Umbilical cord (tissue), 2 donors: ENCODE measurements around the gene MYO3B. TPM values are rescaled to one million over a fixed set of nuclear protein-coding genes. Genes with fewer than 3 reads are reported as not detected.
"Not testable (repeated sequence)": the region's sequence is repeated elsewhere in the genome, so short reads cannot be mapped to it uniquely, and the experiment has no call there.

Experiments used
- DNase-seq: peaks from one replicate; pipeline ENCODE4 v3.0.0-alpha.2; 2015; ENCODE audit warnings: low spot score
- total RNA-seq: library from RNA; depleted of rRNA; stranded (reverse); fragments of >200 nt; gene quantifications from one replicate; pipeline ENCODE4 v1.2.3, GENCODE V29; 2014; ENCODE audit warnings: low replicate concordance; ENCODE audit not compliant: insufficient read depth

The MYO3B gene
- total RNA-seq, 1 donor from 2014 or later = 3.9 TPM

DNA sequence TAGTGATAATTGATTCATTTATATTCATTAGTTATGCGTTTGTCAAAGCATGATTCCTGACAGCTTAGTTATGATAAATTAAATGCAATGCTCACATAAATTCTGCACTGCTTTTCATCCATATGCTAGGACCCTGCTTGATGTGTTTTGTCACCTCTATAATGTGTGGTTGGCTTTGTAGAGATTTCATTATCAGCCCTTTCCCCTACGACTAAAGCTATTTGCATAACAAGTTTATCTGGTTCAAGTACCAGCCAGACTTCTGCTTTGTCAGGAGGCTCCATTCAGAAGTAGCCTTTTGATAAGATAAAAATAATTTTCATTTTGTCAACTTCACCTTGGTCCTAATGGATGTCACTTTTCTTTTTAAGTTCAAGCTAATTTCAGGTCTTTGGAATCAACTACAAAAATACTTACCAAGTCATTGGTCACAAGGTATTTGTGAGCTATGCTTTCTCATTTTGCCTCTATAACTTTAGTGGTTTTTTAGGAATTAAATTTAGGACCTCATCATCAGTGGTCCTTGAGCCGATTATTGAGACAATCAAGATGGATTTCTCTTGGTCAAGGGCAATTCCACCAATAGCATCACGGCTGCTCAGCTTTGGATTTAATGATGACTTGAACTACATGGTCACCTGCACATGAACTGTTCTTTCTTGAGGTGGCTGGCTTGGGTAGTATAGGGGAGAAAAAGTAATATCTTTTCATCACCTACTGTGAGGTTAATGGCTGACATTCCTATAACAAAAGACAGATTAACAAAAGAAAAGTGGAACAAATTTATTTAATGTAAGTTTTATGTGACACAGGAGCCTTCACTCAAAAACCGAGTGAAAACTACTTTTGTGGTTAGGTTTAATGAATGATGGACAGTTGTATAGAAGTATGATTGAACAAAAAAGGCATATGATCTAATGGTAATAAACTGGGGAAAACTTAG, 162.1 kb downstream of the MYO3B start:
- no peak for DNase-seq

DNA sequence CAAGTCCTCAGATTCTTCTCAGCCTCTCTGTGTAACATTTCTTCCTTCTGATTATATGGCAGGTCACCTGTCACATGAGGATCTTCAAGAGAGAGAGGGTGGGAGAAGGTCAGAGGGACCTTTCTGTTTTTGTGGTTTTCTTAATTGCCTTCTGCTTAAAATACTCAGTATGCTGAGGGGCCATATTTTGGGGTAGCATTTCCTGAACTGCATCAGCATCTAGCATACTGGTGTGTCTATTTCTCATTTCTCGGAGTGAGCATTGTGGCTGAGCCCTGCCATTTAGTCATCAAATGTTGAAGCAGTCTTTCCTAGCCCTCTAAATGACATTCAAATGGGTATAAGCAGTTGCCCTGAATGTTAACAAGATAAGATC, 162.7 kb downstream of the MYO3B start:
- no peak for DNase-seq

DNA sequence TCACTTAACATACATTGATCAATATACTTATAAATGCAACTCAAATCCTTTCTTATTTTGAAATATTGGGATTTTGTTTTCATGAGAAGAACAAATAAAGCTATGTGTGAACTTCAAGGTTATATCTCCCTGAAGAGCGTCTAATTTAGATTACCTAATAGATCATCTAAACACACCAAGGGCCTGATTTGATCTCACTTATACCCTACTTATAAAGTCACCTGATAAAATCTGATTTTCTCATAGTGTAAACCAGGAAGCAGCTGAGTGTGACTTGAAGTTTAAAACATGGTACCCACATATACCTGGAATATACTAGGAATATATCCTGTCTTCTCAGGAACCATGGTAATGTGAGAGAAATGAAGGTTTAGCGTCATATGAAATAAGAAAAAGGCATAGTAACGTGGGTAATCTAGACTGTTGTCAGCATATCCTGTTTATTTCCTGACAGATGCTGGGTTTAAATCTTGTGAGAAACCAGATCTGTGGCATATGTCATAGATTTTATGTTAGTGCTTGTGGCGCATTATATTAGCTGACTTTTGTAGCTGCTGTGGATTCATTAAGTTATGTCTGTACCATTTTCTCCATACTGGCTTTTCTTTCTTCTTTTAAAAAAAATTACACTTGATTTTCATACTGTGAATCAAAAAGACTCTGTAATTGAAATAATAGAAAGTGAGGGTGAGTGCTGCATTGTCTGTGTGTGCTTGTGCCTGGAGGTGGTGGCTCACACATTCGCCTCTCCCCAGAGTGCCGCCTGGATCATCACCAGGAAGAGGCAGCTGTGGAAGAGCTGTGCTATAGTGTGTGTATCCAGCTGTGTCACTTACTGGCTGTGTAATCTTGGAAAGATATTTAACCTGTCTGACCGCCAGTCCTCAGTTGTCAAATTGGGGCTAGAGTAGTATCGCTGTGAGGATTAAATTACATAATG, 164.0 kb downstream of the MYO3B start:
- DNase-seq = no peak

DNA sequence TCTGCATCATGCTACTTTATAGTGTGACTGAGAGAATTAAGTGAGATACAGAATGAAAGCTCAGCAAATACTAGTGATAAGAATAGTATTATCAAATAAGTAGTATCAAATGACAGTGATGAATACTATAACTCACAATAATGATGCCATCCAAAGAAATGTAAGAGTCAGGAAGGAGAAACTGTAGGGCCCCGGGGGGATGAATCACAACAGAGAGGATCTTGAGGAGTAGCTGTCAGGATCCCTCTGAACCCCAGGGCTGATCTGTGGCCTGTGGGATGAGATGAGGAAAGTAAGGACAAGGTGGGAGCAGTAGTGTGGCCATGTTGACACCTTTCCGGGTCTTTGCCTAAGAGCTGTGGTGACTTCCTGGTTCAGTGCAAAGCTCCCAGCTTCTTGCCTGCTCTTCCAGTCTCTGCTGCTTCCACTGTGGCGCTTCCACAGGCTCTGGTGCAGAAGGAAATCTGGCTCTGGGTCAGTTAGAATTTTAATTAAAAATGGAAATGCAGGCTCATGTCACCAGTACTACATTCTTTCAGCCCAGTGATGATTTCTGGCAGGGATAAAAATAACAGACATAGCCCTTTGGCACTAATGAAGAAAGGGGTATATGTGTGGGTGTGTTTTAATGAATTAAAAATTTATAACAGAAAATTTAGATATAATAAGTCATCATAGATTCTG, 166.9 kb downstream of the MYO3B start:
- no peak for DNase-seq

DNA sequence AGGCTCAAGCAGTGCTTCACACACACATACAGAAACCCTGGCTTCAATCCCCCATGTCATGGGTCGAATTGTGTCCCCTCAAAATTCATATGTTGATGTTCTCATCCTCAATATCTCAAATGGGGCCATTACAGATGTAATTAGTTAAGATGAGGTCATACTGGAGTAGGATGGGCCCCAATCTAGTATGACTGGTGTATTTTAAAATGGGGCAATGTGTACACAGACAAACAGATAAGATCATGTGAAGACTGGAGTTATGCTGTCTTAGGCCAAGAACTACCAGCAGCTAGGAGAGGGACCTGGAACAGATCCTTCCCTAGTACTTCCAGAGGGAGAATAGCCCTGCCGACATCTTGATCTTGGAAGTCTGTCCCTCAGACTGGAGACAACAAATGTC, 167.7 kb downstream of the MYO3B start:
- no peak for DNase-seq

DNA sequence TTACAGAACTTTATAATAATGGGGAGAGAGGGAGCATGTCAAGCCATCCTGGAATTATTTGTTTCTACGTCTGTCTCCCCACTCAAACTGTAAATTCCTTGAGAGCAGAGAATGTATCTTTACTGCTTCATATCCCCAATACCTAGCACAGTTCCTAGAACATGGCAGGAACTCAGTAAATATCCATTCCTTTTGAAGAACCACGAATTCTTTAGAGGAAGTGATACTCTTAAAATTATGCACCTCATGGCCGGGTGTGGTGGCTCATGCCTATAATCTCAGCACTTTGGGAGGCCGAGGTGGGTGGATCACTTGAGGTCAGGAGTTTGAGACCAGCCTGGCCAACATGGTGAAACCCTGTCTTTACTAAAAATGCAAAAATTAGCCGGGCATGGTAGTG, 171.3 kb downstream of the MYO3B start:
- DNase-seq = not testable (repeated sequence)

DNA sequence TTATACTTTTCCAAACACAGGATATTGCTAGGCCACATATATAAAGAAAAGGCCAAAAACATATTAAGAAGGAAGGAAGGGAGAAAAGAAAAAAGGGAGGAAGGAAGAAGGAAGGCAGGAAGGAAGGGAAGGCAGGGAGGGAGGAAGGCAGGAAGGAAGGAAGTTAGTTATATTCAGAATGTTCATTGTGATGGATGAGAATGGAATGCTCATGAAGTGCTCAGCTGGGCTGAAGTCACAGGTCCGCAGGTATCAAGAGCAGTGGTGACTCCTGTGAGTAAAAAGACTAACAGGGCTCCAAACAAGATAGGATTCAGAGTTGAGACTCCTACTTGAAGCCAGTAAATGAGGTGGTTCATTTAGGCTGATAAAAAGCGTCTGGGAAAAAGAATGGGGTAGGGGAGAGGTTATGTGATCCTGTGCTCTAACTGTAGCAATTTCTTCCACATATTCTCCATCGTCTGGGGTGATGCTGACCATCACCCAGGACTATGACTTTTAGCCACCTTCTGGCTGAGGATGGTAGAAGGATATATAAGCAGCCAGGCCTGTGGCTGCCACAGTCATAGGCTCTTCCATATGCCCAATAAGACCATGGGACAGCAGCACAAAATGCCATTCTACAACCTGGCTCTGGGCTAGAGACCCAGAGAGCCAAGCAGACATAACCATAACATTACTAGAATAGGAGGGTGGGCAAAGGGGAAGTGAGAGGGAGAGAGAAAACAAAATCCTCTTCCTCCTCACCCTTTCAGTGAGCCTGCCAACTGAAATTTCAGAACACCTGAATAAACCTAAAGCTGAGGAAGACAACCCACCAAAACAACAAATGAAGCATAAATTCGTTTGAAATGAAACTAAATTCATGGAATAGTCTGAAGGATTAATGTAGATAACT, 173.2 kb downstream of the MYO3B start:
- DNase-seq = no peak

DNA sequence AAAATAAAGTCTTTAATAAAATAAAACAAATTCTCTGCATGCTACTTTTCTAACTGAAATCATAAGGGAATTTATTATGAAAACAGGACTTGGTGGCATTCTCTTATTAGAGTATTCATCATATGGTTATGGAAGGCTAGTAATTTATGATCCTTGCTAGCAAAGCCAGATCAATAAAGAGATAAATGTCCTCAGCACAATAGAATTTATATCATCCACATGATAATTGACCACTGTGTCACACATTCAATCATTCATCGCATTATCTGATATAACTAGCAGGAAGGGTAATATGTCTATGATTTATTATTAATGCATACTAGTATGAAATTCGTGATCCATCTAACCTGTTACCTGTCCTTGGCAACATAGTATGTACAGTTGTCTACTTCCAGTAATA, 175.8 kb downstream of the MYO3B start:
- no peak for DNase-seq

DNA sequence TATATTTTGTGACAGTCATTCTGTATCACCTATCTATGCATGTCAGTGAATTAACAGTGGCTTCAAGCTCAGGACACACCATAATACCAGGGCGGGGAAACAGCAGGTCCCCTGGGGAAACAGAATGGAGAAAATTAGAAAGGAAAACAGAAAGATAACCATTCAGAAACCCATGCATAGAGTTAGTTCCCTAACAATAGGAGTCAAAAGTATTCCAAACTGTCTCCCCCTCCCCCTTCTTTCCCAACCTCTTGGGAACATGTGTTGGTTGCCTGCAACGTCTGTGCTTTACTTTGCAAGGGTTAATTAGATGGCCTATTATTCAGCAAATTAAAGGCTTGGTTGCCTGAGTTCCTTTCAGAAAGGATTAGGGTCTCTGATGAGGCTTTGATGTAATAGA, 176.4 kb downstream of the MYO3B start:
- DNase-seq = no peak

DNA sequence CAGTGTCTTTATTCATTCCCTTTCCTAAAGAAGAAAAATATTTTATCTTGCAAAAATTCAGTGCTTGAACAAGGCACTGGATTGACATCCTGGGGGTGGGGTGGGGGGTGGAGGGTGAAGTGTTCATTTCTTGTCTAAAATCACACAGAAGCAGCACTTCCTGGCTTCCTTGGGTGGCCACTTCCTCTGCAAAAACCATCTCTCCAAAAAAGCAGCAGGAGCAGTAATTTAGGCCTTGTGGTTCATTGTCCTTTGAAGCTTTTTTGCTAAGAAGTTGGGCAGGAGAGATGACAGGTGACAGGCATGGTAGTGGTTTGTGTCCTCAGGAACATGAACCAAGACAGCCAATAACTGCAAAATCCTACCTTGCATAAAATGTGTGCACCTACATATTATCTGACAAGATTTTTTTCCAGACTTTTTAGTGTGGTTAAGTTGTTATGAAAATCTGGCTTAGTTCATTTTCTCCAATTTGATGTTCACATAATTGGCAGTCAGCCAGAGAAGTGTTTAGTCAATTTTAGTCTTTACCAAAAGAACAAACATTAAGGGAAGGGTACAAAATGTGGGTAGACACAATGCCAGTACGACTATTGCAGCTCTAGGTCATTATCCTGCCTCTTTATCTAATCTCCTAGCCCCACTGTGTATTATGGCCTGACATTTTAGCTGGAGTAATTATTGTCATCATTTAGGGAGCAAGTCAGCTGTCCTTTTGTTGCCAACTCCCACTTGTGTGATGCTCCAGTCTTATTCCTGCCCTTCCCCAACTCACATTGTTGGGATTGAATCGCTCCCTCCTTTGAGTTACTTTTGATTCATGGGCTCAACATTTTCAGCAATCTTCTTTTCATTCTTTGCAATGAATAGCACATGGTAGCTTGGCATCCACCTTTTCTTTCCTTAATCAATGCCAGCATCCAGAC, 177.2 kb downstream of the MYO3B start:
- DNase-seq = no peak

DNA sequence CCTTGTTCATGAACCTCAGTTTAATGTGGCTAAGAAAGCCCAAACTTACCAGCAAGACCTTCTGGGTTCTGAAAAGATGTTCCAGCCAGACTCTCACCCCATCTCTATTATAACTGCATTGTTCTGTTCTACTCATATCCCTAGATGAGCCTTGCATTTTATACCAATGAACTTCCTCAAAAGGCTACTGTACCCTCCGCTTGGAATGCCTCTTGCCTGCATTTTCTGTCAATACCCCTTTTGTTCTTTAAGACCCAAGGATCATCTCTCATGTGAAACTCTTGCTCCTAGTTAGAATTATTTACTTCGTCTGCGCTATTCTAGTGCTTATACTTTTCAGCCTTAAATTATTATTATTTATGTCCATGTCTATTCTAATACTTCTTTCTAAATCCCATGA, 181.5 kb downstream of the MYO3B start:
- DNase-seq = no peak

DNA sequence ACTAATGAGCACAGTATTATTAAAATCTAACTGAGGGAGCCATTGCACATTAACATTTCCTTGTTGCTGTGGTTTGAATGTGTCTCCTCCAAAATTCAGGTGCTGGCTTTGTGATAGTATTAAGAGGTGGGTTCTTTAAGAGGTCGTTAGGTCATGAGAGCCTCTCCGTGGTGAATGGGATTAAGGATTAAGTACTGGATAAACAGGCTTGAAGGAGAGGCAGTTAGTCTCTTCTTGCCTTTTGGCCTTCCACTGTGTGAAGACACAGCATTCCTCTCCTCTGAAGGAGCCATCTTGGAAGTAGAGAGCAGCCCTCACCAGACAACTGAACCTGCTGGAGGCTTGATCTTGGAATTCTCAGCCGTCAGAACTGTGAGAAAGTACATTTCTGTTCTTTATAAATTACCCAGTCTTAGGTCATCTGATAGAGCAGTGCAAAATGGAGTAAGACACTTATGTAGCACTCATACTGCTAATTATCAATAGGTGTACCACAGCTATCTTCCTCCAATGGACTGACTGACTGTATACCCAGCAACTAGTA, 182.7 kb downstream of the MYO3B start:
- DNase-seq = no peak

DNA sequence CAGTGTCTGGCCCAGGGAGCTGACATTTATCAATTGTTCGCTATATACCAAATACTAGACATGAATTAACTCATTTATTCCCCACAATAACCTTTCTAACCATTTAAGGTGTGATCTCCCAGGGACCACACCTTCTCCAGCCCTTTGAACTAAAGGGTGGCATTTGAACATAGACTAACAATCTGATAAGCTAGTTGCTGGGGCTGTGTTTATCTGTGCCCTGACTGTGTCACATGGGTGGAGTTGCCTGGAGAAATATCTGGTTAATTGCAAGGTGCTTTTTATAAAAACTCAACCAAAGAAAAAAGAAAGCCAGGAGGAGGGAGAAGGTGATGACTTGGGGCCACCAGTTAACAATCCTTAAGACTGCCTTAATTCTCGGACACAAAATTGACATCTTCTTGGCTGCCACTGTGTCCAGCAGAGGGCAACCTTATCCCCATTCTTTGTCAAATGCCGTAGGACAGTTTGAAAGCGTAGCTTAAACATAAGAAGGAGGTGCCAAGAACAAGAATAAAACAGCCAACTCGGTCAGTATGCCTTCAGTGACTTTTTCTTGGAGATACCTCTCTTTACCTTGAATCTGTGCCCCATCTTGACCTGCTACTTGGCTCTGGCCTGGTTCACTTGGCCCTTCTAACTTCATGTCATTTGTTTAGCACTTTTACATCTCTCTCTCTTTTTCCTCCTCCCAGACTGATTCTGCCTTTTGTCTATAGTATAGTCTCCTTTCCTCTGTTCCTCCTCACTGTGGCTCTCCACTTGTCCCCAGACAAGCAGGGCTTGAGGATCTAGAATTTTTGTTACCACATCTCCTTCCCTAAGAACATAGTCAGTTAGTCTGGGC, 183.4 kb downstream of the MYO3B start:
- DNase-seq = peak; percentile 55

DNA sequence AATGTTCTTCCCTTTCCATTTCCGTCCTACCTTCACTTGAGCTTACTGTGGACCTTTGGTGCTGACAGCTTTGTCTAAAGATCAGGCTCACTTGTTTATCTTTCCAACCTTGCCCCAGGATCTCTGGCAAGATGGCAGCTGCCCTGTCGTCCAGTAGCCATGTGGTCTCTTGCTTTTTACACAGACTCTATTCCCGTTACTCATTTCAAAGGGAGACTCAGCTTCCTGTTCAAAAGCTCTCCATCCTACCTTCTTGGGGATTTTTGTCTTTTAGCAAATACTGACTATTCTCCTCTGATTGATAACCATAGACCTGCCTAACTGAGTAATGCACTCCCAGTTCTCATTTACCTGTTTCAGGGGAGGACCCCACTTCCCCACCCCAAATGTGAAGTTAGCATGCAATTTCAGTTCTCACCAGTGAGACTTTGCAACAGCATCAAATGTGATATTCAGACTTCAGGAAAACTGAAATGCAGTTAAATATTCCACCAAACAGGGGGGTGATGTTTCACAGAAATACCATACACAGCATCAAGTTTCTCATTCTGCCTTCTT, 184.4 kb downstream of the MYO3B start:
- no peak for DNase-seq

DNA sequence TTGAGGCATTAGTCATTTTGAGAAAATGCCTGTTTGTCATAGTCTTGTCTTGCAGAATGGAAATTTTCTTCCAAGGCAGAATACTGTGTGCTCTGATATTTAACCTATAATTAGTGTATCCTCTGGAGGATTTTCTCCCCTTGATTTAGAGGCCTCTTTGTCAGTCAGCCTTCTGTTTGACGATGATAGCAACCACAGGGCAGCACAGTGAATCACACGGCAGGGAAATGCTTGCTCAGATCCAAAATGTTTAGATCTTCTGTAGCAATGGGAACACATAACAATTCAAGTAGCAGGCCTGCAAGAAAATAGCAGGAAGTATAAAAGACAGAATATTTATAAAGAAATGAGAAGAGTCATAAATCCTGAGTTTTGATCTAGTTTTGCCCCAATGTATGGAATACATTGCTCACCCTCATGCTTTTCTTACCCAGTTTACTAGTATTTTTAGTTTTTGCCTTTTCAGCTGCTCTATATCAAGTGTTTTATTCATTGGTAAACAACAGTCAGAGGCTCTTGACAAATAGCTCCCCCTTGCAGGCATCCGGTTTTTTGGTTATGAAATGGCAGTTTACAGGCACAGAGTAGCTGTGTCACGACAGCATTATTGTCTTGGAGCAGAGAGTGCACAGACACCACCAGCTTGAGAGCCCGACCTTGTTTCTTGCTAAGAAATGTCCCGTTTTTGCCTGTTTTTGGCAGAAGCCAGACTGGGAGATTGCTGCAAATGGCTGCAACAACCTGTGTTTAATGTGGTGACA, 185.1 kb downstream of the MYO3B start:
- DNase-seq = peak; percentile 21

DNA sequence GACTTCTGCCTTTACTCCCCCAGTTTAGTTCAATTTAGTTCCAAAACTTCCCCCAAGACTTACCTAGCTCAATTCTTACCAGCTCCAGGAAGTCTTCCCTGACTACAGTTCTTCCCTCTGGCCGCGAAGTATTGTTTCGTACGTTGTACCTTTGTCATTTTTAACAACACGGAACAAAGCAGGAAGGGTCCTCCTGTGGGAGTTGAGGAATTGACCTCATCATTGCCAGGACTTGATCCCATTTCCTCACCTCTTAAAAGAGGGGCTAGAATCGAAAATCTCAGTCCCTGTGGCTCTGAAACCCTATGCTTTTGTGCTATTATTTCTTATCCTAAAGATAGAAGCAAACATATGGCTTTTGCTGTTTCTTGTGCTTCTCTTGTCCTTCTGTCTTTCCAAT, 187.1 kb downstream of the MYO3B start:
- no peak for DNase-seq

DNA sequence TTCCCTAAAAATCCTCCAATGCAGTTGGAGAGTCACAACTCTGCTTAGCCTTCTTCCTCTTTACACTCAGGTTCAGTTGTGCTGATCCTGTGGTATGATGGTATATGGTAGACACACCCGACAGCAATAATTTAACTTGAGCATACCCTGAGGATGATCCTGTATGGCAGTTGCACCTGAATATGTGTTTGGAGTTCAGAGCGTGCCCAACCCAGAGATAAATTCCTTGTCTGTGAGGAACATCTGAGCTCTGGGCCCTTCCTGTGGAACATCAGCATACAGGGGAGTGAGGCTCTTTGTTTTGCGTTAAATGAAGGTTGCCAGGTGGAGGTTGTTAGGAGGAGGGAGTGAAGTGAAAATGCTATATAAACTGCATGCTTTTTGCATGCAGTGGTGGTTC, 187.7 kb downstream of the MYO3B start:
- no peak for DNase-seq
